GM12878 (cell line): Measurements from ENCODE around the gene MYO1H. TPM values are rescaled to one million over a fixed set of nuclear protein-coding genes. Genes with fewer than 3 reads are reported as not detected.

Experiments used
- ATAC-seq: fragments of 200-7000 bp; cut with Tn5 transposase; 3 replicates; pipeline ENCODE4 v1.9.1; 2020; ENCODE audit warnings: mild to moderate bottlenecking, moderate library complexity
- BruUV-seq: library from RNA; stranded (reverse); fragments of 400-500 nt; replicated peaks from 2 replicates; lab custom pipeline; 2021; lab: Mats Ljungman, UMichigan
- CTCF ChIA-PET: fragments of 300-600 bp; sonication (Branson Sonifier 250); formaldehyde crosslinking; extraction: SDS; loops from one replicate; lab custom pipeline; 2021; ENCODE audit warnings: inconsistent platforms; lab: Yijun Ruan, JAX
- POLR2A ChIA-PET: fragments of 350-600 bp; formaldehyde crosslinking; extraction: SDS; loops from one replicate; lab custom pipeline; 2021; ENCODE audit warnings: inconsistent platforms; lab: Charles Lee
- RAD21 ChIA-PET: fragments of 300-600 bp; sonication (Branson Sonifier 250); formaldehyde crosslinking; loops from one replicate; lab custom pipeline; 2023; ENCODE audit warnings: antibody characterized with exemption; ENCODE audit not compliant: unreplicated experiment; lab: Charles Lee
- SMC1A ChIA-PET: fragments of 300-600 bp; sonication (Branson Sonifier 250); formaldehyde crosslinking; loops from one replicate; lab custom pipeline; 2023; ENCODE audit not compliant: unreplicated experiment, uncharacterized antibody; lab: Charles Lee
- DNase-seq: peaks from one replicate; pipeline ENCODE4 v3.0.0-alpha.2; 2011; ENCODE audit warnings: low read depth, low spot score
- FAIRE-seq: peaks from 3 replicates; lab custom pipeline; 2011; peaks lifted over from hg19 to GRCh38; lab: Jason Lieb, UNC
- H2AFZ ChIP-seq: 2 replicates; pipeline ENCODE4 v1.6.0; 2011; ENCODE audit warnings: low read depth, low read length, control low read depth; ENCODE audit not compliant: control insufficient read depth
- H3K27ac ChIP-seq: 2 replicates; pipeline ENCODE4 v1.5.1; 2011; ENCODE audit warnings: control low read depth; ENCODE audit not compliant: control insufficient read depth, insufficient read depth
- H3K27me3 ChIP-seq, 2 experiments: replicated peaks in 1 of 2; 2 replicates each; pipeline versions ENCODE4 v1.6.0 to v1.6.1; 2011; ENCODE audit warnings: low read length in 1 of 2; ENCODE audit not compliant: control insufficient read depth in 2 of 2, insufficient read depth in 2 of 2
- H3K36me3 ChIP-seq, 2 experiments: 2 replicates each; pipeline ENCODE4 v1.5.1; 2011; ENCODE audit warnings: low read length in 1 of 2; ENCODE audit not compliant: control insufficient read depth in 2 of 2, insufficient read depth in 2 of 2
- H3K4me1 ChIP-seq: 2 replicates; pipeline ENCODE4 v1.6.1; 2011; ENCODE audit warnings: mild to moderate bottlenecking, low read length, moderate library complexity, mixed read lengths; ENCODE audit not compliant: control insufficient read depth, insufficient read depth
- H3K4me2 ChIP-seq: 2 replicates; pipeline ENCODE4 v1.6.0; 2011; ENCODE audit warnings: control low read depth; ENCODE audit not compliant: control insufficient read depth, insufficient read depth
- H3K4me3 ChIP-seq: fragments of 200-600 bp; sonication (generic); 2 replicates; pipeline ENCODE4 v1.5.1; 2016
- H3K79me2 ChIP-seq: 2 replicates; pipeline ENCODE4 v1.6.0; 2011; ENCODE audit warnings: low read length; ENCODE audit not compliant: control insufficient read depth, insufficient read depth
- H3K9ac ChIP-seq: 2 replicates; pipeline ENCODE4 v1.8.0; 2011; ENCODE audit warnings: low read length, control low read depth, mixed read lengths; ENCODE audit not compliant: control insufficient read depth, insufficient read depth
- H3K9me3 ChIP-seq: replicated peaks from 3 replicates; pipeline ENCODE4 v1.5.1; 2011; ENCODE audit warnings: mild to moderate bottlenecking, low read length; ENCODE audit not compliant: control insufficient read depth, insufficient read depth
- H4K20me1 ChIP-seq: 2 replicates; pipeline ENCODE4 v1.6.0; 2011; ENCODE audit not compliant: control insufficient read depth, insufficient read depth
- CBFB ChIP-seq: IDR thresholded peaks from 2 replicates; pipeline ENCODE4 v1.6.1; 2016; ENCODE audit warnings: antibody characterized with exemption, low read depth
- CHD2 ChIP-seq: IDR thresholded peaks from 2 replicates; pipeline ENCODE4 v1.6.1; 2011; ENCODE audit warnings: low read depth, low read length, improper control_type of control experiment, borderline replicate concordance
- E2F4 ChIP-seq: IDR thresholded peaks from 2 replicates; pipeline ENCODE4 v1.6.1; 2012; ENCODE audit warnings: low read depth, low read length, improper control_type of control experiment
- ETV6 ChIP-seq, 2 experiments: fragments of 450-650 bp in 1 of 2; IDR thresholded peaks in 1 of 2; conservative IDR thresholded peaks in 1 of 2; 2 replicates each; pipeline ENCODE4 v1.6.1; 2014; ENCODE audit warnings: antibody characterized with exemption in 1 of 2, borderline replicate concordance in 1 of 2, low read depth in 1 of 2, mild to moderate bottlenecking in 1 of 2, moderate library complexity in 1 of 2
- HDAC2 ChIP-seq: fragments of 200-600 bp; sonication (generic); IDR thresholded peaks from 2 replicates; pipeline ENCODE4 v1.6.1; 2017
- IKZF2 ChIP-seq, 2 experiments: fragments of 450-650 bp; IDR thresholded peaks; 2 replicates each; pipeline ENCODE4 v1.6.1; 2017; ENCODE audit warnings: mild to moderate bottlenecking in 2 of 2, moderate library complexity in 2 of 2
- IRF4 ChIP-seq: IDR thresholded peaks from 2 replicates; pipeline ENCODE4 v1.6.1; 2011; ENCODE audit warnings: low read depth, low read length
- JUND ChIP-seq: IDR thresholded peaks from 2 replicates; pipeline ENCODE4 v1.6.1; 2012; ENCODE audit warnings: low read depth, mild to moderate bottlenecking, low read length, improper control_type of control experiment, moderate library complexity
- RELB ChIP-seq: fragments of 450-650 bp; IDR thresholded peaks from 2 replicates; pipeline ENCODE4 v1.6.1; 2017; ENCODE audit warnings: low read depth, mild to moderate bottlenecking, moderate library complexity
- SKIL ChIP-seq: fragments of 450-650 bp; IDR thresholded peaks from 2 replicates; pipeline ENCODE4 v1.6.1; 2017; ENCODE audit warnings: mild to moderate bottlenecking, low read depth, inconsistent platforms; ENCODE audit not compliant: poor library complexity, severe bottlenecking
- TARDBP ChIP-seq: IDR thresholded peaks from 2 replicates; pipeline ENCODE4 v1.6.1; 2016; ENCODE audit warnings: borderline replicate concordance
- YBX1 ChIP-seq: fragments of 450-650 bp; IDR thresholded peaks from 2 replicates; pipeline ENCODE4 v1.6.1; 2016; ENCODE audit warnings: antibody characterized with exemption
- YY1 ChIP-seq: IDR thresholded peaks from 2 replicates; pipeline ENCODE4 v1.6.1; 2011; ENCODE audit warnings: low read depth, mild to moderate bottlenecking, low read length
- ZNF217 ChIP-seq: fragments of 450-650 bp; IDR thresholded peaks from 2 replicates; pipeline ENCODE4 v1.6.1; 2017; ENCODE audit warnings: antibody characterized with exemption, mild to moderate bottlenecking
- WGBS: methylation state at CpG from one replicate; pipeline ENCODE4 v1.1.6; 2016; ENCODE audit warnings: low lambda C conversion rate; ENCODE audit not compliant: insufficient replicate concordance, insufficient coverage; ENCODE audit errors: missing lambda C conversion rate; 5-methylcytosine and 5-hydroxymethylcytosine counted together
- in situ Hi-C: fragments of 300-500 bp; cut with MboI; formaldehyde crosslinking; loops from 9 replicates; pipeline ENCODE4 v1.14.3; 2018; ENCODE audit warnings: mixed read lengths
- intact Hi-C: fragments of 100-400 bp; cut with micrococcal nuclease; formaldehyde crosslinking; loops from one replicate; pipeline ENCODE4 v1.14.2; 2022; ENCODE audit not compliant: unreplicated experiment
- polyA plus RNA-seq, 11 experiments: library from polyadenylated mRNA; depleted of rRNA in 4 of 11; unstranded in 6 of 11; stranded (reverse) in 5 of 11; fragments of >200 nt; fragmentation: Nextera tagmentation in 4 of 11; fragmentation: Illumina TruSeq in 1 of 11; extraction: Ambion mirVana in 4 of 11; extraction: Trizol in 1 of 11; gene quantifications; 1 replicate in 1 of 11; 2 replicates in 10 of 11; pipeline versions ENCODE4 v1.2.1 to v1.2.3, GENCODE V29; 2011 to 2016; ENCODE audit warnings: inconsistent platforms in 2 of 11, missing spikeins in 2 of 11, low read depth in 1 of 11
- total RNA-seq, 4 experiments: library from RNA; depleted of rRNA in 3 of 4; stranded (reverse); fragments of >200 nt in 3 of 4; fragmentation: Illumina TruSeq in 1 of 4; extraction: Trizol in 1 of 4; gene quantifications; 2 replicates each; pipeline versions ENCODE4 v1.2.1 to v1.2.3, GENCODE V29; 2013 to 2021
- TF ChIP-seq, protein P1 (sequence below), 3 experiments: IDR thresholded peaks in 2 of 3; conservative IDR thresholded peaks in 1 of 3; 2 replicates each; pipeline ENCODE4 v1.5.1; 2011; ENCODE audit warnings: low read depth in 3 of 3, low read length in 3 of 3, mild to moderate bottlenecking in 3 of 3, control low read depth in 2 of 3, moderate library complexity in 2 of 3, inconsistent platforms in 1 of 3, mixed read lengths in 1 of 3; ENCODE audit not compliant: control insufficient read depth in 2 of 3, insufficient read depth in 1 of 3; ENCODE audit errors: extremely low read depth in 1 of 3

Gene MYO1H
- total and polyA plus RNA-seq, 10 of the 15 experiments (the other 5 are each of a cell fraction or from before 2014, with no cell fraction given): 0.05 TPM; not detected in 9

GRCh38 chr12:109393437-109394345, 46.0 kb downstream of the MYO1H start (continued):
- 0 out of 2 replicates have a peak, but pooled peaks have one; percentile 13 for TF ChIP-seq YY1
- no peak for TF ChIP-seq RELB
- no peak for TF ChIP-seq ETV6 (conservative IDR thresholded peaks at IDR 0.05 in 1 of 2, IDR thresholded peaks at IDR 0.05 in 1 of 2; ENCODE audit: borderline replicate concordance in 1 of 2, low read depth in 1 of 2)

- intact Hi-C loops: no loop called here
- Histone ChIP-seq H3K27me3 (0 out of 4 replicates have a peak, but pooled peaks cover 0 to 2% of the 10 kb centered on the region in 2 experiments), H3K4me2 (no peak overlapping the region), H3K36me3 (no peaks in the 10 kb centered on the region), H2AFZ (no peak overlapping the region), H3K79me2 (no peaks in the 10 kb centered on the region), H3K9me3 (no peaks in the 10 kb centered on the region), H3K27ac (no peak overlapping the region), H3K9ac (no peak overlapping the region), H3K4me1 (no peaks in the 10 kb centered on the region), H3K4me3 (no peak overlapping the region), H4K20me1 (no peaks in the 10 kb centered on the region)
- no peak for DNase-seq
- FAIRE-seq: no peak
- in situ Hi-C loops: no loop called here
- ChIA-PET RAD21 (interaction anchor here (1.9 kb wide), 1 partner anchor 131 kb away, joined by 14 read pairs; no protein-coding TSS in a partner anchor), SMC1A (interaction anchor here (1.0 kb wide), 1 partner anchor 133 kb away, joined by 5 read pairs; no protein-coding TSS in a partner anchor), POLR2A (no interaction called here), CTCF (interaction anchor here (0.9 to 2.7 kb wide), 9 partner anchors 9 to 283 kb away, joined by 4 to 18 read pairs (median 5); no protein-coding TSS in a partner anchor)
- BruUV-seq: no TSS peak
- no peak for ATAC-seq
- 38% methylated on average over 5 of the region's 5 CpGs for WGBS
- TF ChIP-seq E2F4 (no peak), IKZF2 (IDR thresholded peaks at IDR 0.05) (no peak), TARDBP (no peak), HDAC2 (no peak), ZNF217 (no peak), CHD2 (no peak), SKIL (no peak), JUND (no peak), IRF4 (no peak), YBX1 (no peak), CBFB (no peak)
- TF ChIP-seq, protein P1, sequence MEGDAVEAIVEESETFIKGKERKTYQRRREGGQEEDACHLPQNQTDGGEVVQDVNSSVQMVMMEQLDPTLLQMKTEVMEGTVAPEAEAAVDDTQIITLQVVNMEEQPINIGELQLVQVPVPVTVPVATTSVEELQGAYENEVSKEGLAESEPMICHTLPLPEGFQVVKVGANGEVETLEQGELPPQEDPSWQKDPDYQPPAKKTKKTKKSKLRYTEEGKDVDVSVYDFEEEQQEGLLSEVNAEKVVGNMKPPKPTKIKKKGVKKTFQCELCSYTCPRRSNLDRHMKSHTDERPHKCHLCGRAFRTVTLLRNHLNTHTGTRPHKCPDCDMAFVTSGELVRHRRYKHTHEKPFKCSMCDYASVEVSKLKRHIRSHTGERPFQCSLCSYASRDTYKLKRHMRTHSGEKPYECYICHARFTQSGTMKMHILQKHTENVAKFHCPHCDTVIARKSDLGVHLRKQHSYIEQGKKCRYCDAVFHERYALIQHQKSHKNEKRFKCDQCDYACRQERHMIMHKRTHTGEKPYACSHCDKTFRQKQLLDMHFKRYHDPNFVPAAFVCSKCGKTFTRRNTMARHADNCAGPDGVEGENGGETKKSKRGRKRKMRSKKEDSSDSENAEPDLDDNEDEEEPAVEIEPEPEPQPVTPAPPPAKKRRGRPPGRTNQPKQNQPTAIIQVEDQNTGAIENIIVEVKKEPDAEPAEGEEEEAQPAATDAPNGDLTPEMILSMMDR (IDR thresholded peaks at IDR 0.05 in 2 of 3, conservative IDR thresholded peaks at IDR 0.05 in 1 of 3; ENCODE audit: control insufficient read depth in 2 of 3, extremely low read depth in 1 of 3, insufficient read depth in 1 of 3, low read depth in 3 of 3, low read length in 3 of 3): no peak
These were observed 47.2 kb downstream of the MYO1H start for GRCh38 chr12:109394891-109395290.
